ENCODE data around the gene LRRC26.

Gene LRRC26, protein sequence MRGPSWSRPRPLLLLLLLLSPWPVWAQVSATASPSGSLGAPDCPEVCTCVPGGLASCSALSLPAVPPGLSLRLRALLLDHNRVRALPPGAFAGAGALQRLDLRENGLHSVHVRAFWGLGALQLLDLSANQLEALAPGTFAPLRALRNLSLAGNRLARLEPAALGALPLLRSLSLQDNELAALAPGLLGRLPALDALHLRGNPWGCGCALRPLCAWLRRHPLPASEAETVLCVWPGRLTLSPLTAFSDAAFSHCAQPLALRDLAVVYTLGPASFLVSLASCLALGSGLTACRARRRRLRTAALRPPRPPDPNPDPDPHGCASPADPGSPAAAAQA

DNA sequence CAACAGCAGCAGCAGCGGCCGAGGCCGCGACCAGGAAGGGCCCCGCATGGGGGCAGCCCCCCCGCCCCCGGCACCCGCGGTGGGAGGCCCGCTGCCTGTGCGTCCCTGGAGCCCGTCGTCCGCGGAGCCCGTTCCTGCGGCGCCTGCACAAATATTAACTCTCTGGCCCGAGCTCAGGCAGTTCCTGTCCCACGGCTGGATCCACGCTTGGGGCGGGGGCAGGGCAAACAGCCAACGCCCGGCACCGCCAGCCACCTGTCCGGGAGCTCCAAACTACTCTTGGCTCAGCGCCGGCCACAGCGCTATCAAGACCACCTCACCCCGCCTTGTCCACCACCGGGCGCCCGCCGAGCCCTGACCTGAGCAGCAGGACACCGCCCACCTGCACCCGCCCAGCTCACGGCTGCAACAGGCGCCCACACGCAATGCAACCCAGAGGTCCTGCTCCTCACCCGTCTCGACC lies at the start of gene LRRC26:
Gene LRRC26 (minus strand): TSS at position 156 of the 463 bp plus-strand sequence. CDS start 108 bp downstream, at position 48.
- no peak for DNase-seq (ENCODE audit: low read depth in 2 of 2)

DNA sequence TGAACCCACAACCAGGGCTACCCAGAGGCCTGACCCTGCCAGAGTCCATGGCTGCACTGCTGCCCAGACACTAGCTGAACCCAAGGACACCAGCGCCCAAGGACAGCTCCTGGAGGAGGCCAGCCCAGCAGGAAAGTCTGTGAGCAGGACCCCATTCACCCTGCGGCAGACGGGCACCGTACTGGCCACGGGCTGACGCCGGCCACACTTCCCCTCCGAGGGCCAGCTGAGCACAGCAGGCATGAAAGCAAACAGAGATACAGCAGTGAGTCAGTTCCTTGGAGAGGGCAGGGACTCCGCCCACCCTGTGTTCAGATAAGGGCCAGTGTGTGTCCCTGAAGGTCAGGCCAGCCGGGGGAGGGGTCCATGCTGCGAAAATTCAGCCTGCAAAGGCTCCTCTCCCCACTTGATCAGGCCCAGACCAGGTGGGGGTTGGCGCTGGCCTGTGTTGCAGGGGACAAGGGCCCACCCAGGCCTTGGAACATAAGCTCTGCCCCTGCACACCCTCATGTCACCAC lies 49.0 kb upstream of the LRRC26 start:
- DNase-seq (ENCODE audit: low read depth in 2 of 2): no peak

DNA sequence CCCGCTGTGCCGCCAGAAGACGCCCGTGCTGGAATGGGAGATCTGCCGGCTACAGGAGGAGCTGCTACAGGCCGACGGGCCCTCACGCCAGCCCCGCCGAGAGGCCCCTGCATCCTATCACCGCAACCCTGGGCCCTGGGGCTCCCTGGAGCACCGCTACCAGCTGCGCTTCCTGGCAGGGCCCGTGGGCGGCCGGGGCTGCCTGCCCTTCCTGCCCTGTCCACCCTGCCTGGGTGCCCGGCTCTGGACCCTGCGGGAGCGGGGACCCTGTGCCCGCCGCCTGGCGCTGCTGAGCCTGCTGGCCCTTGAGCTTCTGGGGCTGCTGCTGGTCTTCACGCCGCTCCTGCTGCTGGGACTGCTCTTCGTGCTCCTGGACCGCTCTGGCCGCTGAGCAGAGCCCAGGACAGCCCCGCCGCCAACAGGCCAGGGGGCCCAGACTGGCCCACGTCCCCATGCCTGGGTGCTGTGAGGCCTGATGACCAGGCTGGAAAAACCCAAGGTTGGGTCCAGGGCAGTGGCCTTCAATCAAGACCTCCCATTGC lies 48.4 kb upstream of the LRRC26 start:
- no peak for DNase-seq (ENCODE audit: low read depth in 2 of 2)

DNA sequence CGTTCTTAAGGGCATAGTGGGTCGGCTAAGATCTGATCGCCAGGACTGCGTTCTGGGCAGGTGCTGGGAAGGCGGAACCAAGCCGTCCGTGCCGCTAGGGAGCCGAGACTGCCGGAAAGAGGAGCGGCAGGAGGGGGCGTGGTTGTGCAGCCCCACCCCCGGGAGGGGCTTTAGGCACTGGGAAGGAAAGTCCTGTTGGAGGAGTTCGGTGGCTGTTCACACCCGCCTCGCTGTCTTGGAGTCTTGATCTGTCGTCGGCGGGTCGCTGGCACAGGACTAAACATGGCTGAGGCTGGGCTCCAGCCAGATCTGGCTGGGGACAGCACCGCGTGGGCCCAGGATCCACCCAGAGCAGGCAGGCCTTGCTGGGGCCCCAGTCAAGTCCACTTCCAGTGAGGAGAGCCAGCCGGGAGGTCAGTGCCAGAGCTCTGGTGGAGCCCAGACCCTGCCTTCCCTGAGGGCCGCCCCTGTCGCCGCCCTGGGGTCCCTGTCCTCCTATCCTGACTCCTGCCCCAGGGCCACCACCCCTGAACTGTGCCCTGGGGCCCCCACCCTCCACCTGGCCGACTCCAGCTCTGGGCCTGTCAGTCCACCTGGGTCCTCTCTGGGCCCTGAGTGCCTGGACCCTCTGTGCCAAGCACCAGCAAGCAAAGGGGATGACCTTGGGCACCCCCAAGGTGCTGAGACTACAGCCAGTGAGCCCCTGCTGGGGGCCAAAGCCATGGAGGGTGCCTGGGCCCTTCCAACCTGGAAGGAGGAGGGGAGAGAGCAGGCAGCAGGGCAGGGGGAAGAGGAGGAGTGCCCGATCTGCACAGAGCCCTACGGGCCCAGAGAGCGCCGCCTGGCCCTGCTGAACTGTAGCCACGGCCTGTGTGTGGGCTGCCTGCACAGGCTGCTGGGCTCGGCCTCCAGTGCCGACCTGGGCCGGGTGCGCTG lies 47.7 kb upstream of the LRRC26 start:
- no peak for DNase-seq (ENCODE audit: low read depth in 2 of 2)

DNA sequence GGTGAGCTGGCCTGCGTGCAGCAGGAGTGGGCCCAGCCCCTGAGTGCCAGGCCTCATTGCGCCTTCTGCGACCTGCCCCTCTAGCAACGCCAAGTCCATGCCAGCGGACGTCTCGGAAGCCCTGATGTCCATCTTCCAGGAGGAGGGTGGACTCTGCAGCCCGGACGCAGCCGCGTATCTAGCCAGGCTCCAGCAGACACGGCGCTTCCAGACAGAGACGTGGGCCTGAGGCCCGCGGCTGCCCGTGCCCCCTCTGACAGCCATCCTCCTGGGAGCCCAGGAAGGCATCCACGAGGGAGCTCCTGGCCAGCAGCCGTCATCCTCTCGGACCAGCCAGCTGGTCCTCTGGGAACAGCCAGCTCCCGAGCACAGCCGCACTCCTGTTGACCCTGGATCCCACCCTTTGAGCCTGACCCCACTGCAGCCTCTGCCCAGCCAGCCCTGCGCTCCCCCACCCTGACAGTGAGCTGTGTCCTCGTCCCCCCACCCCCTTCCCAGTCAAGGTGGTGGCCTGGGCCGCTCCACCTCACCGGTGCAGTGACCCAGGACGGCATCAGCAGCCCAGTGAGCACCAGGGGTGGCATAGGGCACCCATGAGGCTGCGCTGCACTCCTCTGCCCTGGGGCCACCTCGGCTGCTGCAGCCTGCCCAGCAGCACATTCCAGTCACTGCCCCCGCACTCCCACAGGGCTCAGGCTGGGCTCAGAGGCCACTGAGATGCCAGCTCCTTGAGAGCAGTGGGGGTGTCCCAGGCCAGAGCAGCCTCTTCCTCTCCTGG lies 46.5 kb upstream of the LRRC26 start:
- DNase-seq (ENCODE audit: low read depth in 2 of 2): no peak

DNA sequence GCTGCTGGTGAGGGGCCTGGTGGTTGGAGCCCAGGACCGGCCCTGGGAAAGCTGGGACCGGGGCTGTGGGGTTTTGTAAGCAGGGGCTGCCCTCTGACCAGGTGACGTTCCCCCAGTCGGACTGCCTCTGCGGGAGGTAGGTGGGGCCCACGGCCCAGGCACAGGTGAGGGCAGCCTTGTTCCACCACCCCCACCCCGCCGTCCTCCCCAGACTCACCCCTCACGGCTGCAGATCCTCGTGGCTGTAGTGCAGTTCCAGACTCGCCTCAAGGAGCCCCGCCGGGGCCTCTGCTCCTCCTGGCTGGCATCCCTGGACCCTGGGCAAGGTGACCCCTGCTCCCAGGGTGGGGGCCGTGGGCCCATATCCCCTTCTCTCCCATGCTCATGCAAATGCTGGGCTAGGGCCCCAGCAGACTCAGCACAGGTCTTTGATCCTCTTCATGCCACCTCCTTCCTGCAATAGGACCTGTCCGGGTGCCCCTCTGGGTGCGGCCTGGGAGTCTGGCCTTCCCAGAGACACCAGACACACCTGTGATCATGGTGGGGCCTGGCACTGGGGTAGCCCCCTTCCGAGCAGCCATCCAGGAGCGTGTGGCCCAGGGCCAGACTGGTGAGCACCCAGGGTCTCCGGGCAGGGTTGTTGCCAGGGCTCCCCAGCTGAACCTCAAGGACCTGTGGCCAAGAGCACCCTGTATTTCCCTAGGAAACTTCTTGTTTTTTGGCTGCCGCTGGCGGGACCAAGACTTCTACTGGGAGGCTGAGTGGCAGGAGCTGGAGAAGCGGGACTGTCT lies 45.5 kb upstream of the LRRC26 start:
- DNase-seq (ENCODE audit: low read depth in 2 of 2): no peak

DNA sequence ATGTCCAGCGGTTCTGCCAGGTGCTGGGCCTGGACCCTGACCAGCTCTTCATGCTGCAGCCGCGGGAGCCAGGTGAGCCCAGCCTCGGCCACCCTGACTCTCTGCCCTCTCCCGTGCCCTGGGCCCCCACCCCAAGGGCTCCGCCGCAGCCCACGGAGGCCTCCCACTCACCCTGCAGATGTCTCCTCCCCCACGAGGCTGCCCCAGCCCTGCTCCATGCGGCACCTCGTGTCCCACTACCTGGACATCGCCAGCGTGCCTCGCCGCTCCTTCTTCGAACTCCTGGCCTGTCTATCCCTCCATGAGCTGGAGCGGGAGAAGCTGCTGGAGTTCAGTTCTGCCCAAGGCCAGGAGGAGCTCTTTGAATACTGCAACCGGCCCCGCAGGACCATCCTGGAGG lies 44.8 kb upstream of the LRRC26 start:
- no peak for DNase-seq (ENCODE audit: low read depth in 2 of 2)

DNA sequence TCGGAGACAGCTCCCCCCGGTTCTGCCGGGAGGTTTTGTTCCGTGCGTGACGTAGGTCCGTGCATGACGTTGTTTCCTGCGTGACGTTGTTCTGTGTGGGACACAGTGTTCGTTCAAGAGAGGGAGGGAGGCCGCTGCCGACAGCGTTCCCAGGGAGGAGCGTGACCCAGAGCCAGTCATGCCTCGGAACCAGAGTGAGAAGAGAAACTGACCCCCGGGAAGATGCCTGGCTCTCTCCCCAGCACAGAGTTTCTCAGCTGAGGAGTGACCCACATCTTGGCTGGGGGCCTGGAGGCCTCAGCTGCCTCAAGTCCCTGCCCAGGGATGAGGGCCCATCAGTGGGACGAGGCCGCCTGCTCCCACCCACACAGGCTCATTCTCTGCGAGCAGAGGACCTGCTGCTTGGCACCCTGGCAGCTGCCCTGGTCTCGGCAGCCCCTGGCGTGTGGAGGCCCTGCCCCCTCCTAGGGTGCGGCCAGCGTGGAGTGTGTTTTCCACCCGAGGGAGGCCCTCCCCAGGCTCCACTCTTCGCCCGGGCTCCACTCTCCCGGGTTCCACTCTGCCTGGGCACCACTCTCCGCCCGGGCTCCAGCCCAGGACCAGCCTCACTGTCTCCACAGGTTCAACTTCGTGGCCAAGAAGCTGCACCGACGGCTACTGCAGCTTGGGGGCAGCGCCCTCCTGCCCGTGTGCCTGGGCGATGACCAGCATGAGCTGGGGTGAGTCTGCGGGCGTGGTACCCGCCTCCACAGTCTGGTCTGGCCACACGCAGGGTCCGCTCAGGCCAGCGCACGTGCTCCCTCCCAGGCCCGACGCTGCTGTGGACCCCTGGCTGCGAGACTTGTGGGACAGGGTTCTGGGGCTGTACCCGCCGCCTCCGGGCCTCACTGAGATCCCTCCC lies 43.6 kb upstream of the LRRC26 start:
- no peak for DNase-seq (ENCODE audit: low read depth in 2 of 2)

DNA sequence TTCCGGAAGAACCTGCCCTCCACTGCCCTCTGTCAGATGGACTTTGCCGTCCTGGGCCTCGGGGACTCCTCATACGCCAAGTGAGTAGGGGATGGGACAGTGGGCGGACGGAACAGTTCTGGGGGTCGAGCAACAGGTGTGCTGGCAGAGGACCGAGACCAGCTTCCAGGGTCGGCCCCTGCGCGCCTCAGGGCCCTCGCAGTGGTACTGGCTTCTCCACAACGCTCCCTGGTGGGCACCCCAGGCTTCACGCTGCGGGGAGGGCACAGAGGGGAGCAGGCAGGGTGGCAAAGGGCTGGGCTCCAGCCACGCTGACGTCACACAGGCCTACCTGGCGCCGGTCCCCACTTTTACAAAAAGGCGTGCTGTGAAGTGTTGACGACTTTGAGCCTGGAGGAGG lies 42.7 kb upstream of the LRRC26 start:
- no peak for DNase-seq (ENCODE audit: low read depth in 2 of 2)

DNA sequence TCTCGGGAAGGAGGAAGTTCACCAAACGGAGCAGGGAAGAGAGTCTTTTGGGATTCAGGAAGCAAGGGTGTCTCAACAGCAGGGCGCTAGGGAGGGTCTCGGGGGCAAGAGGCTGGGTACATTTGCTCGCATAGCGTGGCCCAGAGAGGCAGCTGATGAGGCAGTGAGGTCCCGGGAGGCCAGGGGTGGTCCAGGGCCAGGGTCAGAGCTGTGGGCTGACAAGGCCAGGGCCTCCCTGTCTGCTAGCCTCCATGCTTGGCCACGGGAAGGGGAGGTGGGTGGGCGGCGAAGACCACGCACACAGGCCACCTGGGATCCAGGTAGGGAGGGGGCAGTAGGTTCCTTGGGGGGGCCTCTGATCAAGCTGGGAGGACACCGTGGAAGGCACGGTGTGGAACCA lies 41.7 kb upstream of the LRRC26 start:
- no peak for DNase-seq (ENCODE audit: low read depth in 2 of 2)

DNA sequence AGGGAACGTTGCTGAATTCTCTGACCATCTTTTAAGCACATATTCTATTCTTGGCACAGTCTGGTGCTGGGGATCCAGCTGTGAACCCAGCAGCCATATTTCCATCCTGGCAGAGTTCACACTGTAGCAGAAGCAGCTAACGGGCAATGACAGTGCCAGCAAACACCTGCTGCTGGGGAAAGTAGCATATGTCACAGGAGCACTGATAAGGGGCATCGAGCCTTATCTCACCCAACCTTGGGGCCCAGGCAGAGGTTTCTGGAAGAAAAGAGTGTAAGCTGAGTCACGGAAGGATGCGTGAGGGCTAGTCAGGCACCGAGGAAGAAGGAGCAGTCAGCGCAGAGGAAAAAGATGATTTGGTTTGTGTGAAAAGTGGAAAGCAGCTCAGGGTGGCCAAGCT lies 36.8 kb upstream of the LRRC26 start:
- no peak for DNase-seq (ENCODE audit: low read depth in 2 of 2)

DNA sequence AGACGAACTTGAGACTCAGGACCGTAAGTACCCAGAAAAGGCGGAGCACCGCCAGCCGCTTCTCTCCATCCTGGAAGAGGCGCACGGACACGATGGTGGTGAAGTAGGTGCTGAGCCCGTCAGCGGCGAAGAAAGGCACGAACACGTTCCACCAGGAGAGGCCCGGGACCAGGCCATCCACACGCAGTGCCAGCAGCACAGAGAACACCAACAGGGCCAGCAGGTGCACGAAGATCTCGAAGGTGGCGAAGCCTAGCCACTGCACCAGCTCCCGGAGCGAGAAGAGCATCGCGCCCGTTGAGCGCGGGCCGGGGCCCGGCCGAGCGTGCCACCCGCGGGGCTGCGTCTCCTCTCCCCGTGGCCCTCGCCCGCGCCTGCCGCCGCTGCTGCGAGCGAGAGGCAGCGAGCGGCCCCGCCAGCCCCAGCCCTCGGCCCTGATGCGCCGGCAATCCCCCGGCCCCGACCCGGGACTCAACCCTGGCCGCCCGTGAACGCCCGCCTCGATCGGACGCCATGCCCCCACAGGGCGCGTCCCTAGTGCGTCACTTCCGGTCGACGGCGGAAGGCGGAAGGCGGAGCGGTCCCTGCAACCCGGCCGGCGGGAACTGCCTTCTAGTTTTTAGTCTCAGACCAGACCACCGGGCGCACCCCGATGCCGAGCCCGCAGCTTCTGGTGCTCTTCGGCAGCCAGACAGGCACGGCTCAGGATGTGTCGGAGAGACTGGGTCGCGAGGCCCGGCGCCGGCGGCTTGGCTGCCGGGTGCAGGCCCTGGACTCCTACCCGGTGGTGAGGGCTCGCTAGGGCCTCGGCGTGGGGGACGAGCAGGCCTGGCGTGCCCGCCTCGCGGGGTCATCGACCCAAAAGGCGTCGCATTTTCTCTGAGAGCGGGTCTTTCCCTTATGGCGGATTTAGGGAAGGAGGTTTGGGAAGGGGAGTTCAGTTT lies 35.5 kb upstream of the LRRC26 start, which contains the start of the genes NDOR1 and TMEM203:
Gene NDOR1 (plus strand): TSS at position 575 of the 944 bp plus-strand sequence. CDS start 78 bp downstream, at position 653.
Gene TMEM203 (minus strand): TSS at position 523 of the 944 bp plus-strand sequence. CDS start 234 bp downstream, at position 289.
- peak; percentile 91 to 92 for DNase-seq (ENCODE audit: low read depth in 2 of 2)

DNA sequence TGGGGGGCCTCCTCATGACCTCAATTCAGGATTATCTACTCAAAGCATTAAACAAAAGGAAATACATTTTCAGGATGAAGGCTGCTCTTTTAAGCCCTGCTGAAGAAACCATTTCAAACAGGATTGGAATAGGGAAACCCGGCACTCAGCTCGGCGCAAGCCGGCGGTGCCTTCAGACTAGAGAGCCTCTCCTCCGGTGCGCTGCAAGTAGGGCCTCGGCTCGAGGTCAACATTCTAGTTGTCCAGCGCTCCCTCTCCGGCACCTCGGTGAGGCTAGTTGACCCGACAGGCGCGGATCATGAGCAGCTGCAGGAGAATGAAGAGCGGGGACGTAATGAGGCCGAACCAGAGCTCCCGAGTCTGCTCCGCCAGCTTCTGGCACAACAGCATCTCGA lies 34.9 kb upstream of the LRRC26 start:
- DNase-seq (ENCODE audit: low read depth in 2 of 2): no peak

DNA sequence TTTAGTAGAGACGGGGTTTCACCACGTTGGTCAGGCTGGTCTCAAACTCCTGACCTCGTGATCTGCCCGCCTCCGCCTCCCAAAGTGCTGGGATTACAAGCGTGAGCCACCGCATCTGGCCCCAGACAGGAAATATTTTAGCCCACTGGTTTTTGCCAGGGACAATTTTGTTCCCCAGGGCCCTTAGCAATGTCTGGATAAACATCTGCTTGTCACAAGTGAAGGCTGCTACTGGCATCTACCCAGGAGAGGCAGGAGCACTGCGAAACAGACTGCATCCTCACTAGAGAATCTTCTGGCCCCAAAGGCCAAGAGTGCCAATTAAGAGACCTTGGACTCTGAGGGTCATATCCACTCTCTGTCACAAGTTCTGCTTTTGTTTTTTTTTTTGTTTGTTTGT lies 33.1 kb upstream of the LRRC26 start:
- DNase-seq (ENCODE audit: low read depth in 2 of 2): no peak

DNA sequence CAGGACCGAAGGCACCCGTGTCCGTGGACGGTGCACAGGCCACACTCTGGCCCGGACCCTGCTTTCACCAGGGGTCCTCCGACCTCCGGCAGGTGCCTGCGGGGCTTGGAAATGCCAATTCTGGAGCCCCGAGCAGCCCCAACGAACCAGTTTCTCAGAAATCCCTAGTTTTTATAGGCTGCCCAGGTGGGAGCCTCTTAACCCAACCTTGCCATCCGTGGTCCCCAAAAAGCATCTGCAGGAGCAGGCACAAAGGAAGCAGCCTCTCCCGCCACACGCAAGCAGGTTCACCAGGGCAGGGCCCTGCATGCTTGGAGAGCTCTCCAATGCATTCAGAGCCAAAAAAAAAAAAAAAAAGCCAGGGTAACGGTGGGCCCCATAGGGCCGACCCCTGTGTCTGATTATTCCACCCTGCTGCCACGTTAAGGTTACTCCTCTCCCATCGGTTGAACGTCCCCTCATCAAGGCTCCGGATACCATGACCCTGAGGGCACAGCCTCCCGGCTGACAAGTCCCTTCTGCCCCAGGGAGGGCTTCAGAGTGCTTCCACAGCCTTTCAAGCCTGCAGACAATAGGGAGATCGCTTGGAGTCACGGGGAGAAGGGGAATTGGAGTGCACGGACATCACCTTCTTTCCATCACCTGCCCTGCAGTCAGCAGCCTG lies 31.5 kb upstream of the LRRC26 start:
- DNase-seq (ENCODE audit: low read depth in 2 of 2): no peak

DNA sequence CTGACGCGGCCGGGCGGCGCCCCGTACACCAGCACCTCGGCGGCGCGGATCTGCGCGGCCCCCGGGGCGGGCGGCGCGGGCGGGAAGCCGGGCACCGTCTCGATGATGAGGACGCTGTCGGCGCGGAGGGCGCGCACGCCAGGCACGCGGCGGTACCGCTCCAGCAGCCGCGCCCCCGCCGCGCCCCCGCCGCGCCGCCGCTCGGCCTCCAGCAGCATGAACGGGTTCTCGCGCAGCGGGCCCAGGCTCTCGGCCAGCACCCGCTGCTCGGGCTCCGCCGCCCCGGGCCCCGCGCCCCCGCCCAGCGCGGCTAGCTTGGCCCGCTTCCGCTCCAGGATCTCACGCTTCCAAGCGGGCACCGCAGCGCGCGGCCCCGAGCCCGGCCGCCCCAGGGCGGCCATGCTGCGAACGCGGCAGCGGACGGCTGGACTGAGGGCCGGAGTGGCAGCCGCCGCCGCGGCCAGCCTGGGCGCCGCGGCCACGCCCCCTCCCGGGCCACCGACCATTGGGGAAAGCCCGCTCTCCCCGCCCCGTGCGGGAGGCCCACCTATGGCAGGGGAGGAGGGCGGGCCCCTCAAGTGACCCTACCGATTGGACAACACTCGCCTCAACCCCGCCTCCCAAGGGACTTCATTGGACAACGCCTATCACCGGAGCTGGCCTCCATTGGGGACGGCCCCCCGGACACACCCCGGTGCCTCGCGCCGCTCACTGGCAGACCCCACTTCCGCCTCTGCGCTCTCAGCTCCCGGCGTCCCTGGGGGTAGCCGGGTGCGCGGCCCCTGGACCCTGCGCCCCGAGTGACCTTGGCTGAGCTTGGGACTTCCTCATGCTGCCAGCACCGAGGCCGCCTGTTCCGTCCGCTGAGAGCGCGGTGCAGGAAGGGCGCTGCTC lies 30.7 kb upstream of the LRRC26 start, which contains the start of gene TPRN:
Gene TPRN (minus strand): TSS at position 431 of the 894 bp plus-strand sequence. CDS start 30 bp downstream, at position 401.
- DNase-seq (ENCODE audit: low read depth in 2 of 2): peak; percentile 93
